Esophagus muscularis mucosa (tissue), 3 donors: ENCODE data around the gene CTAG1A.

Experiments used
- CTCF ChIP-seq, 3 experiments: fragments of 200-600 bp in 2 of 3; fragments of 450-650 bp in 1 of 3; sonication (generic) in 2 of 3; IDR thresholded peaks; one replicate each; pipeline ENCODE4 v1.5.1; 2017 to 2019; ENCODE audit warnings: antibody characterized with exemption in 3 of 3, mild to moderate bottlenecking in 2 of 3, moderate library complexity in 1 of 3
- POLR2A ChIP-seq: fragments of 450-650 bp; IDR thresholded peaks from one replicate; pipeline ENCODE4 v1.6.1; 2017; ENCODE audit warnings: antibody characterized with exemption, moderate library complexity, mild to moderate bottlenecking, low read depth
- POLR2AphosphoS5 ChIP-seq, 2 donors: sonication (generic); formaldehyde crosslinking; IDR thresholded peaks; one replicate each; pipeline ENCODE4 v1.6.1; 2017; ENCODE audit warnings: antibody characterized with exemption in 2 of 2

GRCh38 chrX:154593201-154593600, 8.3 kb downstream of the CTAG1A start:
- no peak for TF ChIP-seq CTCF (IDR thresholded peaks at IDR 0.05)
- TF ChIP-seq POLR2A, result no peak
- TF ChIP-seq POLR2AphosphoS5 (IDR thresholded peaks at IDR 0.05), result no peak
